Measurements from ENCODE around the gene GALNT17.

- TF ChIP-seq POLR2A (IDR thresholded peaks at IDR 0.05; ENCODE audit: low read length), result no peak
- no peak for TF ChIP-seq GATA1 (IDR thresholded peaks at IDR 0.05; ENCODE audit: low read depth, low read length)
Observed at GRCh38 chr7:71566376-71566775, 434.4 kb downstream of the GALNT17 start.

Data from erythroblast (primary cell).